CD4-positive, alpha-beta T cell treated with Interleukin-4 for 1 hour (primary cell): Measurements from ENCODE around the gene ZBTB46.
"Not testable (repeated sequence)": the region's sequence is repeated elsewhere in the genome, so short reads cannot be mapped to it uniquely, and the experiment has no call there.

Experiments used
- DNase-seq, 2 donors: peaks; one replicate each; pipeline ENCODE4 v3.0.0-alpha.2; 2020 to 2022

The ZBTB46 gene

GRCh38 chr20:63811491-63811875 lies 19.6 kb downstream of the ZBTB46 start:
- no peak for DNase-seq

GRCh38 chr20:63810730-63811490 lies 20.2 kb downstream of the ZBTB46 start:
- DNase-seq = no peak

GRCh38 chr20:63809856-63810255 lies 21.2 kb downstream of the ZBTB46 start:
- DNase-seq = no peak

- DNase-seq = no peak
These were observed 21.9 kb downstream of the ZBTB46 start for GRCh38 chr20:63808964-63809674.

- DNase-seq = no peak
These were observed 22.8 kb downstream of the ZBTB46 start for GRCh38 chr20:63808145-63808724.

- no peak for DNase-seq
These were observed 23.4 kb downstream of the ZBTB46 start for GRCh38 chr20:63807654-63808053.

GRCh38 chr20:63804308-63804636 lies 26.8 kb downstream of the ZBTB46 start:
- DNase-seq = no peak

GRCh38 chr20:63802469-63803240 lies 28.4 kb downstream of the ZBTB46 start:
- no peak for DNase-seq

- DNase-seq = not testable (repeated sequence)
These were observed 29.9 kb downstream of the ZBTB46 start for GRCh38 chr20:63801174-63801573.

- not testable (repeated sequence) for DNase-seq
These were observed 30.7 kb downstream of the ZBTB46 start for GRCh38 chr20:63800411-63800810.

- not testable (repeated sequence) for DNase-seq
These were observed 31.9 kb downstream of the ZBTB46 start for GRCh38 chr20:63799127-63799526.

GRCh38 chr20:63797175-63797574 lies 33.9 kb downstream of the ZBTB46 start:
- DNase-seq = not testable (repeated sequence)

- DNase-seq = no peak
These were observed 35.8 kb downstream of the ZBTB46 start for GRCh38 chr20:63795178-63795830.

GRCh38 chr20:63794614-63795013 lies 36.5 kb downstream of the ZBTB46 start:
- DNase-seq = no peak

GRCh38 chr20:63792866-63793265 lies 38.2 kb downstream of the ZBTB46 start:
- DNase-seq = no peak

- DNase-seq = no peak
These were observed 39.4 kb downstream of the ZBTB46 start for GRCh38 chr20:63791497-63792156.

- DNase-seq = no peak
These were observed 40.4 kb downstream of the ZBTB46 start for GRCh38 chr20:63790572-63791168.

- no peak for DNase-seq
These were observed 41.1 kb downstream of the ZBTB46 start for GRCh38 chr20:63789836-63790571.

GRCh38 chr20:63787749-63788148 lies 43.3 kb downstream of the ZBTB46 start:
- DNase-seq = no peak

- DNase-seq = no peak
These were observed 43.8 kb downstream of the ZBTB46 start for GRCh38 chr20:63787302-63787701.

GRCh38 chr20:63785691-63786131 lies 45.4 kb downstream of the ZBTB46 start:
- no peak for DNase-seq
